ENCODE measurements around the gene DGKD. TPM values are rescaled to one million over a fixed set of nuclear protein-coding genes. Genes with fewer than 3 reads are reported as not detected.
A peak's percentile ranks its signal among the peaks of the same experiment; 100 is the strongest.

Gene DGKD
- total RNA-seq, 1 donor from 2014 or later, result 15.3 TPM

- TF ChIP-seq, protein P1, sequence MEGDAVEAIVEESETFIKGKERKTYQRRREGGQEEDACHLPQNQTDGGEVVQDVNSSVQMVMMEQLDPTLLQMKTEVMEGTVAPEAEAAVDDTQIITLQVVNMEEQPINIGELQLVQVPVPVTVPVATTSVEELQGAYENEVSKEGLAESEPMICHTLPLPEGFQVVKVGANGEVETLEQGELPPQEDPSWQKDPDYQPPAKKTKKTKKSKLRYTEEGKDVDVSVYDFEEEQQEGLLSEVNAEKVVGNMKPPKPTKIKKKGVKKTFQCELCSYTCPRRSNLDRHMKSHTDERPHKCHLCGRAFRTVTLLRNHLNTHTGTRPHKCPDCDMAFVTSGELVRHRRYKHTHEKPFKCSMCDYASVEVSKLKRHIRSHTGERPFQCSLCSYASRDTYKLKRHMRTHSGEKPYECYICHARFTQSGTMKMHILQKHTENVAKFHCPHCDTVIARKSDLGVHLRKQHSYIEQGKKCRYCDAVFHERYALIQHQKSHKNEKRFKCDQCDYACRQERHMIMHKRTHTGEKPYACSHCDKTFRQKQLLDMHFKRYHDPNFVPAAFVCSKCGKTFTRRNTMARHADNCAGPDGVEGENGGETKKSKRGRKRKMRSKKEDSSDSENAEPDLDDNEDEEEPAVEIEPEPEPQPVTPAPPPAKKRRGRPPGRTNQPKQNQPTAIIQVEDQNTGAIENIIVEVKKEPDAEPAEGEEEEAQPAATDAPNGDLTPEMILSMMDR (IDR thresholded peaks at IDR 0.05; ENCODE audit: unreplicated experiment), result no peak
- H3K4me1 Mint-ChIP-seq (ENCODE audit: unreplicated experiment), result peaks cover 7% of the 10 kb centered on the region
- no peak overlapping the region for H3K27ac Mint-ChIP-seq (ENCODE audit: unreplicated experiment)
- no peak for DNase-seq (ENCODE audit: low spot score)
- H3K36me3 Mint-ChIP-seq (ENCODE audit: low read depth, unreplicated experiment), result peaks cover 43% of the 10 kb centered on the region
- H3K9me3 Mint-ChIP-seq (ENCODE audit: unreplicated experiment), result no peaks in the 10 kb centered on the region
- peaks cover 3% of the 10 kb centered on the region for H3K27me3 Mint-ChIP-seq (ENCODE audit: unreplicated experiment)
- H3K4me3 Mint-ChIP-seq (ENCODE audit: unreplicated experiment), result peak overlapping the region; percentile 22
These were observed 127.3 kb downstream of the DGKD start for GRCh38 chr2:233481368-233482142.

GRCh38 chr2:233482616-233483015 is 128.3 kb downstream of the DGKD start:
- Mint-ChIP-seq H3K4me3 (ENCODE audit: unreplicated experiment) (peak overlapping the region; percentile 66), H3K27me3 (ENCODE audit: unreplicated experiment) (peaks cover 3% of the 10 kb centered on the region), H3K4me1 (ENCODE audit: unreplicated experiment) (peaks cover 8% of the 10 kb centered on the region), H3K9me3 (ENCODE audit: unreplicated experiment) (no peaks in the 10 kb centered on the region), H3K36me3 (ENCODE audit: low read depth, unreplicated experiment) (peaks cover 45% of the 10 kb centered on the region), H3K27ac (ENCODE audit: unreplicated experiment) (no peak overlapping the region)
- no peak for DNase-seq (ENCODE audit: low spot score)
- TF ChIP-seq, protein P1 (IDR thresholded peaks at IDR 0.05; ENCODE audit: unreplicated experiment), result no peak

DNA sequence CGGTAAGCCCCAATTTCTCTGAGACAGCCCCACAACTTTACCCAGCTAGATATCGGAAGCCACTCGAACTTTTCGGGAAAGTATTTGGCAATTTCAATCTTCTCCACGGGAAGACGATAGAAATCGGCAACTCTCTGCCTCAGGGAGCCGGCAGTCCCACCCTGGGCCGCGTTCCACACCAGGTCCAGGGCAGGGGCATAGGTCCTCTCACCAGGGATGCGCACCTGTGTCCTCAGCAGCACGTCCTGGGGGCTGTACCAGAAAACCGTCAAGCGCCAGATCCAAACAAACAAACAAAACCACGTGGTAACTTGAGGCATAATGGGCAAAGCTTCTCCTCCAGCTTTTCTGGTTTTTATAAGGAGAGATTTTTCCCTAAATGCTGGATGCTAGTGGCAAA is 131.4 kb downstream of the DGKD start:
- Mint-ChIP-seq H3K4me3 (ENCODE audit: unreplicated experiment) (no peak overlapping the region), H3K36me3 (ENCODE audit: low read depth, unreplicated experiment) (peaks cover 45% of the 10 kb centered on the region), H3K9me3 (ENCODE audit: unreplicated experiment) (no peaks in the 10 kb centered on the region), H3K27me3 (ENCODE audit: unreplicated experiment) (peaks cover 3% of the 10 kb centered on the region), H3K27ac (ENCODE audit: unreplicated experiment) (no peak overlapping the region), H3K4me1 (ENCODE audit: unreplicated experiment) (peaks cover 8% of the 10 kb centered on the region)
- TF ChIP-seq, protein P1 (IDR thresholded peaks at IDR 0.05; ENCODE audit: unreplicated experiment), result no peak
- no peak for DNase-seq (ENCODE audit: low spot score)

GRCh38 chr2:233486357-233486756 is 132.1 kb downstream of the DGKD start:
- Mint-ChIP-seq H3K36me3 (ENCODE audit: low read depth, unreplicated experiment) (peaks cover 40% of the 10 kb centered on the region), H3K4me3 (ENCODE audit: unreplicated experiment) (no peak overlapping the region), H3K4me1 (ENCODE audit: unreplicated experiment) (peaks cover 9% of the 10 kb centered on the region), H3K9me3 (ENCODE audit: unreplicated experiment) (no peaks in the 10 kb centered on the region), H3K27ac (ENCODE audit: unreplicated experiment) (no peak overlapping the region), H3K27me3 (ENCODE audit: unreplicated experiment) (peaks cover 5% of the 10 kb centered on the region)
- TF ChIP-seq, protein P1 (IDR thresholded peaks at IDR 0.05; ENCODE audit: unreplicated experiment), result no peak
- no peak for DNase-seq (ENCODE audit: low spot score)

DNA sequence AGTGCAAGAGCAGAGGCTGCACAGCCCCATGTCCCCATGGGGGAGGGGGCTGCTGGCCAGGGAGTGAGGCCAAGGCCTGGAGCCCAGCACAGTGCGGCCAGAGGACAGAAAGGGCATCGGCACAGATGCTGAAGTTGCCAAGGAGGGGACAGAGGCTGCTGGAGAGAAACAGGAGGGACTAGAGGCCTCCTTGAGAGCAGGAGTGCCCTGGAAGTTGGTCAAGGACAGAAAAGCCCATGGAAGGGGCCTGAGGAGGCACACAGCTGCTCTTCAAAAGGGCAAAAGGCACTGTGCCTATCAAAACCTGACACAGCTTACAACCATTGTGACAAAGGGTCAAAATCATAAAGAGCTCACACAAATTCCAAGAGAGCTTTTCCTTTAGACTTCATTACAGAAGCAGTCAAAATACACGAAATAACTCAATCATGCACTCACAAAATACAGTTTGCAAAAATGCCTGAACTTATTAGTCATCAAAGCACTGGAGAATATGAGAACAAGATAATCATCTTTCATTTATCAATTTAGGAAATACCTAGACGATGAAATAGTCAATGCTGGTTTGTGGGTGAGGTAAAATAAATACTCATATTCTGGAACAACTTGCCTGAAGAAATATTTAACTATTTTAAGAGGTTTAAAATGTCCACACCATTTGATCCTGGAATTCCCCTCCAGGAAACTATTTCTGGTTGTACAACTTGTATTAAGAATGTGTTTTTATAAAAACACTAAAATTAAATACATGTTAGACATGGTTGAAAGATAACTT is 132.7 kb downstream of the DGKD start:
- Mint-ChIP-seq H3K4me3 (ENCODE audit: unreplicated experiment) (no peak overlapping the region), H3K27me3 (ENCODE audit: unreplicated experiment) (peaks cover 5% of the 10 kb centered on the region), H3K36me3 (ENCODE audit: low read depth, unreplicated experiment) (peaks cover 40% of the 10 kb centered on the region), H3K27ac (ENCODE audit: unreplicated experiment) (no peak overlapping the region), H3K9me3 (ENCODE audit: unreplicated experiment) (no peaks in the 10 kb centered on the region), H3K4me1 (ENCODE audit: unreplicated experiment) (peaks cover 14% of the 10 kb centered on the region)
- no peak for DNase-seq (ENCODE audit: low spot score)
- TF ChIP-seq, protein P1 (IDR thresholded peaks at IDR 0.05; ENCODE audit: unreplicated experiment), result no peak
